Measurements from ENCODE around the gene KRT17. TPM values are rescaled to one million over a fixed set of nuclear protein-coding genes. Genes with fewer than 3 reads are reported as not detected.

Gene KRT17
- total and polyA plus RNA-seq, 2 donors (not counting 1 experiment from before 2014, with no cell fraction given) = not detected

- no peaks in the 10 kb centered on the region for H3K79me2 ChIP-seq (ENCODE audit: control insufficient read depth, insufficient read depth, low read length)
- no peak overlapping the region for H3K9ac ChIP-seq (ENCODE audit: low read length)
- no peak for ATAC-seq (ENCODE audit: low read depth)
- Mint-ChIP-seq H3K27ac (no peak overlapping the region), H3K27me3 (peaks cover 29% of the 10 kb centered on the region), H3K9me3 (ENCODE audit: insufficient read depth) (no peaks in the 10 kb centered on the region), H3K4me3 (no peak overlapping the region), H3K4me1 (no peaks in the 10 kb centered on the region)
- peaks cover 0 to 4% (median 0%) of the 10 kb centered on the region in 4 experiments for H3K27me3 ChIP-seq (replicated peaks in 1 of 4; ENCODE audit: control extremely low read depth in 1 of 4, control insufficient read depth in 3 of 4, insufficient read depth in 4 of 4, low read length in 3 of 4)
- H3K9me3 ChIP-seq (ENCODE audit: control extremely low read depth in 1 of 3, control insufficient read depth in 2 of 3, insufficient read depth in 1 of 3, low read length in 2 of 3) = no peaks in the 10 kb centered on the region
- H3K36me3 ChIP-seq (replicated peaks in 1 of 2; ENCODE audit: control extremely low read depth in 1 of 2, control insufficient read depth in 1 of 2, extremely low read depth in 1 of 2, insufficient read depth in 2 of 2, low read length in 1 of 2) = no peaks in the 10 kb centered on the region
- H3K4me1 ChIP-seq (ENCODE audit: control insufficient read depth in 2 of 2, insufficient read depth in 2 of 2, low read length in 2 of 2) = no peaks in the 10 kb centered on the region
- POLR2A ChIA-PET = no interaction called here
- WGBS (ENCODE audit: insufficient coverage) = no CpG with 5 or more reads among the region's 8 CpGs
- H3K27ac ChIP-seq (ENCODE audit: low read length in 2 of 2) = no peak overlapping the region
- no peak overlapping the region for H2AFZ ChIP-seq (ENCODE audit: insufficient read depth, low read depth, low read length, poor library complexity, severe bottlenecking)
- no peak for DNase-seq
- intact Hi-C loops (cut with micrococcal nuclease) = no loop called here
- no peak overlapping the region for H3K4me3 ChIP-seq (ENCODE audit: control extremely low read depth in 1 of 5, extremely low read depth in 1 of 5, insufficient read depth in 1 of 5, low read depth in 2 of 5, low read length in 4 of 5)
- no peak overlapping the region for H3K4me2 ChIP-seq (replicated peaks; ENCODE audit: low read depth, low read length, poor library complexity, severe bottlenecking)
- TF ChIP-seq CTCF (IDR thresholded peaks at IDR 0.05) (no peak), EZH2 (IDR thresholded peaks at IDR 0.05; ENCODE audit: borderline replicate concordance, insufficient read depth, low read depth, low read length, poor library complexity, severe bottlenecking) (no peak)
- CTCF ChIA-PET = interaction anchor here (1.3 kb wide), 1 partner anchor 40 kb away, joined by 3 read pairs; no protein-coding TSS in a partner anchor
- H4K20me1 ChIP-seq (ENCODE audit: control insufficient read depth, insufficient read depth, low read length, poor library complexity, severe bottlenecking) = no peaks in the 10 kb centered on the region
Observed at GRCh38 chr17:41588126-41588810, 36.1 kb downstream of the KRT17 start.

GRCh38 chr17:41586863-41587495 lies 37.4 kb downstream of the KRT17 start, which contains the start of gene KRT14:
KRT14 (minus strand) TSS chr17:41586895; CDS start chr17:41586834, 61 bp downstream.
- H3K27me3 ChIP-seq (replicated peaks in 1 of 4; ENCODE audit: control extremely low read depth in 1 of 4, control insufficient read depth in 3 of 4, insufficient read depth in 4 of 4, low read length in 3 of 4) = peaks cover 0 to 4% (median 0%) of the 10 kb centered on the region in 4 experiments
- 80% methylated on average over 10 of the region's 15 CpGs for WGBS (ENCODE audit: insufficient coverage)
- Mint-ChIP-seq H3K4me1 (no peaks in the 10 kb centered on the region), H3K27ac (no peak within 1 kb of the TSS), H3K9me3 (ENCODE audit: insufficient read depth) (no peaks in the 10 kb centered on the region), H3K27me3 (peaks cover 32% of the 10 kb centered on the region), H3K4me3 (no peak within 1 kb of the TSS)
- POLR2A ChIA-PET = no interaction called here
- CTCF ChIA-PET = interaction anchor here (1.3 kb wide), 1 partner anchor 38 kb away, joined by 3 read pairs; no protein-coding TSS in a partner anchor
- TF ChIP-seq CTCF (IDR thresholded peaks at IDR 0.05) (no peak), EZH2 (IDR thresholded peaks at IDR 0.05; ENCODE audit: borderline replicate concordance, insufficient read depth, low read depth, low read length, poor library complexity, severe bottlenecking) (no peak)
- H4K20me1 ChIP-seq (ENCODE audit: control insufficient read depth, insufficient read depth, low read length, poor library complexity, severe bottlenecking) = no peaks in the 10 kb centered on the region
- H3K27ac ChIP-seq (ENCODE audit: low read length in 2 of 2) = no peak within 1 kb of the TSS
- ATAC-seq (ENCODE audit: low read depth) (no peak), DNase-seq (no peak)
- H3K4me1 ChIP-seq (ENCODE audit: control insufficient read depth in 2 of 2, insufficient read depth in 2 of 2, low read length in 2 of 2) = no peaks in the 10 kb centered on the region
- H3K4me2 ChIP-seq (replicated peaks; ENCODE audit: low read depth, low read length, poor library complexity, severe bottlenecking) = no peak within 1 kb of the TSS
- no peak within 1 kb of the TSS for H3K4me3 ChIP-seq (ENCODE audit: control extremely low read depth in 1 of 5, extremely low read depth in 1 of 5, insufficient read depth in 1 of 5, low read depth in 2 of 5, low read length in 4 of 5)
- H3K79me2 ChIP-seq (ENCODE audit: control insufficient read depth, insufficient read depth, low read length) = no peaks in the 10 kb centered on the region
- intact Hi-C loops (cut with micrococcal nuclease) = no loop called here
- H3K36me3 ChIP-seq (replicated peaks in 1 of 2; ENCODE audit: control extremely low read depth in 1 of 2, control insufficient read depth in 1 of 2, extremely low read depth in 1 of 2, insufficient read depth in 2 of 2, low read length in 1 of 2) = no peaks in the 10 kb centered on the region
- no peak within 1 kb of the TSS for H2AFZ ChIP-seq (ENCODE audit: insufficient read depth, low read depth, low read length, poor library complexity, severe bottlenecking)
- peaks cover 0 to 5% (median 0%) of the 10 kb centered on the region in 3 donors for H3K9me3 ChIP-seq (ENCODE audit: control extremely low read depth in 1 of 3, control insufficient read depth in 2 of 3, insufficient read depth in 1 of 3, low read length in 2 of 3)
- H3K9ac ChIP-seq (ENCODE audit: low read length) = no peak within 1 kb of the TSS
